HG02885 (cell line): ENCODE measurements around the gene CALCOCO1.
"Not testable (repeated sequence)": the region's sequence is repeated elsewhere in the genome, so short reads cannot be mapped to it uniquely, and the experiment has no call there.

ENCODE experiments used
- ATAC-seq: cut with Tn5 transposase; IDR thresholded peaks from one replicate; pipeline ENCODE4 v1.9.1; 2021; ENCODE audit warnings: mild to moderate bottlenecking; ENCODE audit not compliant: unreplicated experiment, poor library complexity

Gene CALCOCO1, protein sequence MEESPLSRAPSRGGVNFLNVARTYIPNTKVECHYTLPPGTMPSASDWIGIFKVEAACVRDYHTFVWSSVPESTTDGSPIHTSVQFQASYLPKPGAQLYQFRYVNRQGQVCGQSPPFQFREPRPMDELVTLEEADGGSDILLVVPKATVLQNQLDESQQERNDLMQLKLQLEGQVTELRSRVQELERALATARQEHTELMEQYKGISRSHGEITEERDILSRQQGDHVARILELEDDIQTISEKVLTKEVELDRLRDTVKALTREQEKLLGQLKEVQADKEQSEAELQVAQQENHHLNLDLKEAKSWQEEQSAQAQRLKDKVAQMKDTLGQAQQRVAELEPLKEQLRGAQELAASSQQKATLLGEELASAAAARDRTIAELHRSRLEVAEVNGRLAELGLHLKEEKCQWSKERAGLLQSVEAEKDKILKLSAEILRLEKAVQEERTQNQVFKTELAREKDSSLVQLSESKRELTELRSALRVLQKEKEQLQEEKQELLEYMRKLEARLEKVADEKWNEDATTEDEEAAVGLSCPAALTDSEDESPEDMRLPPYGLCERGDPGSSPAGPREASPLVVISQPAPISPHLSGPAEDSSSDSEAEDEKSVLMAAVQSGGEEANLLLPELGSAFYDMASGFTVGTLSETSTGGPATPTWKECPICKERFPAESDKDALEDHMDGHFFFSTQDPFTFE

DNA sequence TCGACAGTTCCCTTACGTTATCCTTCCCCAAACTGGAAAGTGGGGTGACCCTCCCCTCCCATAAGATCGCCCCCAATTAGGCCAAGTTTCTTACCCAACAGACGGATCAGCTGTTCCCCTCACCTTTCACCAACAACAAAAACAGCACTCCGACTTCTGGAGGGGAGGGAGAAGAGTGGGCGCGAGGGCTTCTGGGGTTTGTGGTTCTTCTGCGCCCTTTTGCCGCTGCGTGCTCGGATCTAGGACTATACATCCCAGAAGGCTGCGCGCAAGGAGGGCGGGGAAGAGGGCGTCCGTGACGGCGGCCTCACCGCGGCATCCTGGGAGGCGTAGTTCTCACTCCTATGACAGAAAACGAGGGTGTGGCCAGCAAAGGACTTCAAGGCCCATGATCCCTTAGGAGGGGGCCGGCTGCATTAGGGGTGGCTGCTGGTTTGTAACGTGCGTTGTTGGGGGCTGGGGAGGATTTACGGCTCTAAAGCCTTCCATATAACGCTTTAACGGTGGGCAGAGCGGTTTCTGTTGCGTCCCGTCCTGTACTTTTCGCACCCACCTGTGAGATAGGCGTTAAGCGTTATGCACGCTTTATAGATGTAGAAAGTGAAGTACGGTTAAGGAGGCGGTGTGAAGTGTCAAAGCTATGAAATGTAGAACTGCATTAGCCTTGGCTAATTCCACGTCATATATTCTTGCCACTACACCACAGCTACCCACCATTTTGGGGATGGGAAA lies at the start of gene CALCOCO1:
TSS of gene CALCOCO1 (minus strand) at position 143 of the 732 bp plus-strand sequence. CDS start 2,210 bp downstream, outside the sequence.
- peak; percentile 99 for ATAC-seq

DNA sequence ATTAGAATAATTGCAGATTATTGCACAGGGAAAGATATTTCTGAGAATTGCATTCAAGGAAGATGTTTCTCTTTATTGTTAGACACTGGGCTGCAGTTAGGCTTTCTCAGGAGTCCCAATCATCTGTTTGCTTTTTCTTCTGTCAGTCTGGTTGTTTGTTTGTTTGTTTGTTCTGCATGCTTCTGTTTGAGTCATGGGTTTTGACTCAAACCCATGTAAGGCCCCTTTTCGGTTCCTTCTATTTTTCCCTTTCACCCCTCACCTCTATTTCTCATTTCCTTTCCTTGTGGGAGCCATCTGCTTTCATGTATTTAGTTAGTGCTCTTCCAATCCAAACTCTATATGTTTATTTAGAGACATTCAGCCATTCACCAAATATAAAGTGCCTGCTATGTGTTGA lies 49.6 kb upstream of the CALCOCO1 start:
- no peak for ATAC-seq

DNA sequence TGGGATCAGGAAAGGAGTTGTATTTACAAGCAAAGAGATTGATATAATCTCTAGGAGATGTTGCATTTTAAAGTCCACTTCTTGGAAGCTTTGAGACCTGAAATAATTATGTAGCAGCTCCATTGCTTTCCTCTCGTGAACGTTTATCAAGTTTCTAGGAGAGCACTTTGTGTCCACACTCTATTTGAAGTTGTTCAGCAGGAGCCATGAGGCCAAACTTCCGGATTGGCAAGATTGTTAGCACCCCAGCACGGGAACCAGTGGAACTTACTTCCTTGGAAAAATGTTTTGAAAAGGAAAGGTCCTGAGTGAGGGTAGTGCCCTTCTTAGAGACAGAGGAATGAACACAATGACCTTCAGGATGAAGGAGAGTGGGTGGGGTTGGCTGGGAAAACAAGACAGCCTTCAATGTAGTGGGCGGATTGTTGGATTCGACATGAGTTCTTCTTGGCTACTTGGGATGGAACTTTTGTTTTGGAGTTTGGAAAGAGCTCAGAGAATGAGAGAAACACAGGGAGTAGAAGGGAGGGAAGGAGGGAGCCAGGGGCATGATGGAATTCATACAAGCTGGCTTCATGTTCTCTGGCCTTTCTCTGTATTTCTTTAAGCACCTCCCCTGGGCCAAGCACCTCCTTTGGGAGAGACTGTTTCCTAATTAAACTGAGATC lies 48.4 kb upstream of the CALCOCO1 start:
- no peak for ATAC-seq

DNA sequence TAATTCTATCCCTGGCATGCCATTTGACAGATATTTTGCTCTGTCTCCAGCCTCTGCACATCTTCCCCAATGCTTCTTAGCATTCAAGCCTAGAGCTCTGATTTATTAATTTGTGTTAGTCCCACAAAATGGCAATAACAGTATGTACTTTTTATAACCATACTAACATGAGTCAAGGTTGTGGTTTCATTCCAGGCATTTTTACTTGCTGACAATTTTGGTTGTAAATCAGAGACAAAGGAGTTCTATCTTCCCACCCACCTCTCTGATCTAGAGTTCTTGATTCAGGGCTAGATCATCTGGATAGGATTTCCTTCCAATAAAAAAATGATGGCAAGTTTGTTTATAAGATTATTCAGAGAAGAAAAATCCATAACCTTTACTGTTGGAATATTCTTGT lies 43.0 kb upstream of the CALCOCO1 start:
- ATAC-seq = no peak

DNA sequence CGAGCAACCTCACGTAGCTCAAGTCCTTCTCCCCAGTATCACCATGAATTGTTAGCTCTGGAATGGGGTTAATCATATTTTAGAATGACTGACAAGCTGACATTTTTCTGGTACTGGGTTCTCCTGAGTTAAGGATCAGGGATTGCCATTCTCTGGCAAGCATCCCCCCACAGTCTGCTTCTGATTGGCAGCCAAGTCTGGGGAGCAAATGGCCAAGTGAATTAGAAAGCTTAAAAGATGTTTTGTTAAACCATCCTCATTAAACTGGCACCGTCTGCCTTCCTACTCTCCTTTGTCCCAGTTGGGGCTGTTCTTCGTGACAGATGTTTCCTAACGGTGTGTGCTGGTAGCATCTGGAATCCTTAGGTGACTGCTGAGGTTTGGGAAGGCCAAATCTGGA lies 41.7 kb upstream of the CALCOCO1 start:
- no peak for ATAC-seq

DNA sequence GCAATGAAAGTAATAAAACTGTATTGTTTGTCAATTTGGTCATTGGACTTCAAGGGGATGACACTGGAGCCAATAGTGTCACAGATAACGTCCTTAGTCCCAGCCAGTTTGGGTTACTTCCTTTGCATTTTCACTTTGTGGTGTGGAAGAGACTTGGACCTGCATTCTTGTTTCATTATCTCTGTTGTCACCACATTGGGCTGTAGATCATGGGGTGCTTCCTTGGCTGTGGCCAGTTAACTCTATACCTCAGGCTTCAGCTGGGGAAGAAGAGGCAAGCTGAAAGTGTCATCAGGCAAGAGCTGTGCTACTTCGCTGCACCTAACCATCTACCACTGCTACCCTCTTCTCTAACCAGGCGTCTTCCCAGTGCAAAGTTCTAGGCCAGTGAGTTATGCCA lies 39.6 kb upstream of the CALCOCO1 start:
- ATAC-seq = no peak

DNA sequence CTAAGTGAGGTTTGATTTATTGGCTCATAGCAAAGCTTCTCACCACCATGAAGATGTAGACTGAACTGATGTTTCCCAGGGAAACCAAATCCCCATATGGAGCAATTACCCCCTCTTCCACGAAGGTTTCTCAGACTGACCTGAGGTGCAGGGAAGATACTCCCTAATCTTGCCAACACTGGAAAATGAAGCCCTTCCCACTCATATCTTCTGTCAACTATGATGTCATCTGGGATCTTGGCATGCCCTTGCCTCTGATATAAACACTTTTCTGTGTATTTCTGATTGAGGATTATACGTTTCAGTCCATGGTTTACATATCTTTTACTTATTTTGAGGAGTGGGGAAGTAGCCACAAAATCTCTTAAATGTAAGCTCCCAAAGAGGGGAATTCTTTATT lies 38.6 kb upstream of the CALCOCO1 start:
- no peak for ATAC-seq

DNA sequence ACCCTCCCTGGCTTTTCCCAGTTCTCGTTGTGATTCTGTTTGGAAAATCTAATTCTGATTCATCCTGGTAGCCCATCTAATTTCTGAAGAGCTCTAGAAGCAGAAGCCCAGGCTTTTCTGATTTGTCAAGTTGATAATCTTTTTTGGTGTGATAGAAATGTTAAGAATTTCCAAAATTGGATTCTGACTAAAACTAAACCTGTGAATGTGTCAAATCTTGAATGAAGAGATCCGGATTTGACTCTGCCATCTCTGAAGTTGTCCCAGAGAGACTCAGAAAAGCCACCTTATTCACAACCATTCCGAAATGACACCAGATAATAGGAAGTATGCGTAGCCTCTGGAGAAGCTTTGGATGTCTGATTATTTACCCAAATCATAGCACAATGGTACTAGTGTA lies 37.4 kb upstream of the CALCOCO1 start:
- ATAC-seq = no peak

DNA sequence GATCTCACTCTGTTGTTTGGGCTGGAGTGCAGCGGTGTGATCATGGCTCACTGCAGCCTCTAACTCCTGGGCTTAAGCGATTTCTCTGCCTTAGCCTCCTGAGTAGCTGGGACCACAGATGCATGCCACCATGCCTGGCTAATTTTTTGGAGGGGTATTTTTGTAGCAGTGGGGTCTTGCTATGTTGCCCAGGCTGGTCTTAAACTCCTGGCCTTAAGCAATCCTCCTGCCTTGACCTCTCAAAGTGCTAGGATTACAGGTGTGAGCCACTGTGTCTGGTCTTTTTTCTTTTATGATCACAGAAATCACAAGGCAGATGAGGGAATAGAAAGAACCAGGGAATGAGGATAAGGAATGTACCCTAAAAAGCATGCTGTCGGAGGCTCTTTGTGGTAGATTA lies 35.5 kb upstream of the CALCOCO1 start:
- ATAC-seq = not testable (repeated sequence)

DNA sequence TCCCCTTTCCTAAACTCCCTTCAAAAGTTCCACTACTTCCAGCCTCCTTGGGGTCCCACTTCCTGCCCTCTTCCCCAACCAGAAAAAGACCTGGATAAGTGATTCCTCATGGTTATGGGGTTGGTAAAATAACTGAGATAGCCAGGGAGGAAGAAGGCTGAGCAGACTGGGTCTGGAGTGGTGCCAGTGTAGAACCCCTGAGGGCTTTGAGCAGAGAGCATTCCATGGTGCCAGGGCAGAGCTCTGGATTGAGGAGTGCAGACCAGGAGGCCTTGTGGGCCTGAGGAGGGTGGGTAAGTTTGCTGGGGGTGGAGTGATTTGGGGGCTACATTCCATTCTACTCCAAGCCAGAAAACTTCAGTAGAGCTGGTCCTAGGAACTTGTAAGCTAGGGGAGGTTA lies 34.1 kb upstream of the CALCOCO1 start:
- no peak for ATAC-seq

DNA sequence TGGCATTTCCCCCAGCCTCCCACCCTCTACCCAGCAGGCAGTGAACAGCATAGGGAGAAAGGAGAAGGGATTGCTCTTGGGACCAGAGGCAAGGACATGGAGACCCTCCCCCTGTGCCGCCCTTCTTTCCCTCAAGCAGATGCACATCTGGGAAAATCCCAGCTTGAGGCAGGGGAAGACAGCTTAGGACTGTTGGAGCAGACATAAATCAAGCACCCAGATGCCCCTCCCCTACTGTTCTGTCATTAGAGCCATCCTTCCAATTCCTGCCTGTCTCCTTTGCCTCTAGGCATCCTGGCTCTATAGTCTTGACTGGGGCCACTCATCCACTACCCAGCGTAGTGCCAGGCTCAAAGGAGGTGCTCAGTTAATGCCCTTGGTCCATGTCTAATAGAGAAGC lies 32.0 kb upstream of the CALCOCO1 start:
- ATAC-seq = no peak

DNA sequence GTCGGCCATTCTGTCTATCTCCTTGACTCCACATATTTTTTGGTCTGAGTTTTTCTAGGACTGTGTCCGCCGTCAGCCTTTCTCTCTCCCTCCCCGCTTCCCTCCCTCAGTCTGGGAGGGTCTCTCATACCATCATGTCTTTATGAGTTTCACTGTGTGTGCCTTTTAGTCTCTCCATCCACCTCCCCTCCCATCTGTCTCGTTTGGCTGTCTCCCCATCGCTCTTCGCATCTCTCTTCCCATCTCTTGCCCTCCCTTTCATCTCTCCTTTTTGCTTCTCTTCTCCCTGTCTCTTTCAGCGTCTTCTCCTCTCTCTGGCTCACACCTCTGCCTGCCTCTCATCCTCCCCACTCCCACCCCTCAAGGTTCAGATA lies 31.5 kb upstream of the CALCOCO1 start:
- no peak for ATAC-seq

DNA sequence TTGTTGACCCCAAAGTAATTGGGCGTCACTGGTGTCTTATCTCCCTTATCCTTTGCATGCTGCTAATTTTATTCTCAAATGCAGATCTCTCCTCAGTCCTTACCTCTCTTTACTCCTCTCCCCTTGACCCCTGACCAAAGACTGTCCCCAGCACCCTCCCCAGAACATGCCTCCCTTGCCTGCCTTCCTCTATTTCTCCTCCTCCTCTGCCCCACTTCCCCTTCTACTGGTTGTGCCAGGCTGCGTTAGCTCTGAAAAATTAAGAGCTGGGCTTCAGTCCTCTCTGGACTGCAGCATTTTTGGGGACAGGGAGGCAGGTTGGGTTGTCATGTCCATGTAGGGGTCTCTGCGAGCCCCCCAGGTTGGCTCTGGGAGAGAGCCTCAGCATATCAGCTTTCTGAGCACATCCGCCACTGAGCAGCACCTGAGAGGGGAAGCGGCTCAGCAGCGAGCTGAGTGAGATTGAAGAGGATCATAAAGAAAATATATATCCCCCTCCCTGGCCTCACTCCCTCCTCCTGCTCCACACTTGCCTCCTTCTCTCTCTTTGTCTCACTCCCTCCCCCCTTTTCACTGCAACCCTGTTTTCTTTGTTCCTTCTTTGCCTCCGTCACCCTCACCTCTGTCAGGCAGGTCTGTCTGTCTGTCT lies 31.0 kb upstream of the CALCOCO1 start:
- ATAC-seq = no peak

DNA sequence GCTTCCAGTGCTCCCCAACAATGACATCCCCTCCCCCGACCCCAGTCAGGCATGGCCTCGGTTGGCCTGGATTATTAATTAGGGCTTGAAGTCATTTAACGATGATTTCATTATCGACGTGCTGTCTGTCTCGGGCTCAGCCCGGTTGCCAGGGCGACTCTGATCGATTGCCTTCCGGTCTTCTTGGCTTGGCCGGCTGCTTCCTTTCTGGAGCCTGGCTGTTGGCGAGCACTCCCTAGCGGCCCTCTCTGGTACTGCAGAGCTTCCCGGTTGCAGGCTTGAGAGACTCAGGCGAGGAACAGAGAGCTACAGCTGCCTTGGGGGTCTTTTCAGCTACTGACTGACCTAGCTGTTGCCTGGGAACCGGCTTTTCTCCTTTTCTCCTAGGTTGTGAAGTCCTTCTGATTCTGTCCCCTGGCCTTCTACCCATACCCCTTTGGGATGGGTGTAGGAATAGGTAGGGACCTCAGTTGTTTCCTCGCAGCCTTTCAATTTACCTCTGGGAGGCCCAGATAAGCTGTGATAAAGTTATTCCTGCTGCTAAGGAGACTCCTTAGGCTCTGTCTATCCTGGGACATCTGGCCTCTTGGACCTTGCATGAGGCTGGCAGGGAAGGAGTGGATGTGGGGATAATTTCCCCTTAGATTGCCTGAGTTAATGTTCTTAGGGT lies 30.0 kb upstream of the CALCOCO1 start:
- peak; percentile 71 for ATAC-seq

DNA sequence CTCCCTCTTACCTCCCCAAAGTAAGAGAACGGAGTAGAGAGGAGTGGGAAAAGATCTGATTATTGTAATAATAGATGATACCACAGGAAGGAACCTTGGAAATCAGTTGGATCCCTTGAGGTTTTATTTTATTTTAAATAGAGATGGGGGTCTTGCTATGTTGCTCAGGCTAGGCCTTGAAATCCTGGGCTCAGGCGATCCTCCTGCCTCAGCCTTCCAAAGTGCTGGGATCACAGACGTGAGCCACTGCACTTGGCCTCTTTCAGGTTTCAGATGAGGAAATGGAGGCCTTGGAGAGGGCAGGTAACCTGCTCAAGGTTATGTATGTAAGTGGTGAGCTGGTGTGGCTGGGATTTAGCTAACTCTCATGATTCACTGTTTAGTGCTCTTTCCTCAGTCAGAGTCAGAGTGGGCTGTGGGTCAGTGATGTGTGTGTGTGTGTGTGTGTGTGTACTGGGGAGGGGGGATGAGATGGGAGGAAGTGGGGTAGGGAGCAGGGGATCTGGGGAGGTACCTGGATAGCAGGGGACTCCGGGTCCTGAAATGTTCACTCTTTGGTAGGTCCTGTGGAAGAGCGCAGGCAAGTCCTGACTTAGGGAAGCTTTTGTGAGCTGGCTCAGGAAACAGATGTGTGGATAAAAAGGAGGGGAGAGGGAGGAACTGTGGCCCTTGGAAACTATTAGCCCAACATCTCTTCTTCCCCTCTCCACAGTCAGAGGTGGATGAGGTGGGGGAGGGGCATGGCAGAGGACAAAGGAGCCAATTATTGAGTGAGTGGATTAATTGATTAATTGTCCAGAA lies 29.2 kb upstream of the CALCOCO1 start:
- ATAC-seq = peak; percentile 4

DNA sequence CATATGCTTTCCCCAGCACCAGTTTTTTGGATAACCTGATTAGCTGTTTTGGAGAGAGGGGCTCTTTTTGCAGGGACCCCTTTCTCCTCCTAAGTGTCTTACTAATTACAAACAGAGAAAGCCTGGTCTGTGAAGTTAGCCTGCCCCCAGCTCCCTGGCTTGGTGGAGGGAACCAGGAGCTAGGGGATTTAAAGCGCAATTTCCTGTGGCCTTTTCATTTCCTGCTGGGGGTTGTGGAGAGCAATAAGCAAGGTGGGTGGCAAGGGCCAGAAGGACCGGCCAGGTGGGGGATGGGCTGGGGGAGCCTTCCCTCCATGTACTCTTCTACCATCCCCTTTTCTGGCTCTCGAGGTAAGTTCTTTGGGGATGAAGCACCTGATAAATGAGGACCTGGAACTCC lies 28.6 kb upstream of the CALCOCO1 start:
- ATAC-seq = no peak

DNA sequence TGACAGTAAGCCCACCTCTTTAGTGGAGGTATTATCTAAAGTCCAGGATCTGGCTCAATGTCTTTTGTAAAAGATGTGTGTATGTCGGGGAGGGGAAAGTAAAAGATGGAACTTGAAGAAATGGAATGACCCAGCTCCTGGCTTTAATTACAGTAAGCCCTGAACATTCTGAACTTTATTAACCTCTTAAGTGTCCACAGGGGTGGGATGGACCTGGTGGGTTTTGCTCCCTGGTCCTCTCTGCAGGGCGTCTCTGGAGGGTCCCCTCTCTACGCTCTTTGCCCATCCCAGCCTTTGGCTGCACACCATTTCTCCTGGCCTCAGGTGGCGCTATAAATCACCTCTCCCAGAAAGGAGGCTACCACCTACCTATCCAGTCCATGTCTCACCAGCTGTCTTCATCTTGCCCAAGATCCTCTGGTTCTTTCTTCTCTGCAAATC lies 28.2 kb upstream of the CALCOCO1 start:
- no peak for ATAC-seq

DNA sequence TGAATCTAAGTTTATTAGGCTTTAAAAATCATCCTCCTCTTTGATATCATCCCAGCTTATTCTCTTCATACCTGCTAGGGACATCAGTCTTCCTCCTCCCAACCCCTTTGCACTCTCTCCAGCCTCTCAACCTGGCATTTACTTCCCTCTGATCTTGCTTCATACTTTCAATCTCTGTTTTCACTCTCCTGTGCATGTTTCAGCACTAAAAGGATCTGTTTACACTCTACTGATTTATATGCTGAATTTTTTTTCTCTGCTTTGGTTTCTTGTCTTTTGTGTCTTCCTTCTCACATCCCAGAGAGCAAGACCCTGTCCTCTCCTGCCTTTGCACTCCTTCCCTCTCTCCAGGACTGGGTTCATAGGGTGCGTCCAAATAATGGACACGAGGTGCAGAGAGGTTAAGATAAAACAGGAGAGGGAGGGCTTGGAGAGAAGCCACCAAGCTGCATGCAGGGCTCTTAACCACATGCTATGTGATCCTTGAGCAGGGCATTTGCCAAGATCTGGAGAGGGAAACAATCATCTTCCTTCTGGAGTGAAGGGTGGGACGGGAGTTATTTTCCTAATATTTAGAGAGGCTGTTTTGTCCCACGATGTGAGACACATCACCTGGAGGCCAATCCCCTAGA lies 27.5 kb upstream of the CALCOCO1 start:
- ATAC-seq = no peak
